NCI-H2081 treated with DMSO at 0.1 percent for 48 hours (cell line): Measurements from ENCODE around the gene S1PR3.

ENCODE experiments used
- DNase-seq: peaks from one replicate; lab custom pipeline; 2025; lab: John Stamatoyannopoulos, UW

S1PR3 gene

GRCh38 chr9:89038382-89039103 is 47.3 kb downstream of the S1PR3 start:
- no peak for DNase-seq

GRCh38 chr9:89039104-89039465 is 47.8 kb downstream of the S1PR3 start:
- no peak for DNase-seq

GRCh38 chr9:89039664-89040063 is 48.4 kb downstream of the S1PR3 start:
- DNase-seq: no peak

GRCh38 chr9:89042984-89043383 is 51.7 kb downstream of the S1PR3 start:
- DNase-seq: no peak

GRCh38 chr9:89044104-89044503 is 52.8 kb downstream of the S1PR3 start:
- DNase-seq: no peak

- no peak for DNase-seq
These were observed 53.6 kb downstream of the S1PR3 start for GRCh38 chr9:89044881-89045280.

- no peak for DNase-seq
These were observed 55.6 kb downstream of the S1PR3 start for GRCh38 chr9:89046832-89047231.

- DNase-seq: no peak
These were observed 56.4 kb downstream of the S1PR3 start for GRCh38 chr9:89047667-89048066.

- DNase-seq: no peak
These were observed 57.3 kb downstream of the S1PR3 start for GRCh38 chr9:89048616-89049015.

GRCh38 chr9:89049646-89050045 is 58.4 kb downstream of the S1PR3 start:
- DNase-seq: no peak

- no peak for DNase-seq
These were observed 60.3 kb downstream of the S1PR3 start for GRCh38 chr9:89051421-89052025.

GRCh38 chr9:89052470-89053097 is 61.3 kb downstream of the S1PR3 start:
- DNase-seq: no peak

- DNase-seq: no peak
These were observed 62.0 kb downstream of the S1PR3 start for GRCh38 chr9:89053301-89053700.
